Bronchial epithelial cell (primary cell): ENCODE measurements around the gene SPAG4. TPM values are rescaled to one million over a fixed set of nuclear protein-coding genes. Genes with fewer than 3 reads are reported as not detected.

Experiments used
- DNase-seq: peaks from one replicate; pipeline ENCODE4 v3.0.0-alpha.2; 2010; ENCODE audit warnings: low read depth
- FAIRE-seq: peaks from 2 replicates; lab custom pipeline; 2011; peaks lifted over from hg19 to GRCh38; lab: Jason Lieb, UNC
- H3K27me3 ChIP-seq: 2 replicates; pipeline ENCODE4 v1.5.1; 2011; ENCODE audit warnings: low read length; ENCODE audit not compliant: control insufficient read depth, insufficient read depth
- H3K36me3 ChIP-seq: 2 replicates; pipeline ENCODE4 v1.5.1; 2011; ENCODE audit warnings: low read length; ENCODE audit not compliant: control insufficient read depth, insufficient read depth
- H3K4me3 ChIP-seq: 2 replicates; pipeline ENCODE4 v1.5.1; 2011; ENCODE audit warnings: mild to moderate bottlenecking, low read depth, low read length, control low read depth
- total RNA-seq: library from RNA; depleted of rRNA; stranded (reverse); fragments of >200 nt; gene quantifications from 2 replicates; pipeline ENCODE4 v1.2.1, GENCODE V29; 2014
- TF ChIP-seq, protein P1 (sequence below): IDR thresholded peaks from 2 replicates; pipeline ENCODE4 v1.5.1; 2011; ENCODE audit warnings: mild to moderate bottlenecking, moderate library complexity, low read length, control low read depth, inconsistent platforms; ENCODE audit not compliant: insufficient read depth, severe bottlenecking

SPAG4 gene
- total RNA-seq, 1 donor from 2014 or later: 6.1 TPM

DNA sequence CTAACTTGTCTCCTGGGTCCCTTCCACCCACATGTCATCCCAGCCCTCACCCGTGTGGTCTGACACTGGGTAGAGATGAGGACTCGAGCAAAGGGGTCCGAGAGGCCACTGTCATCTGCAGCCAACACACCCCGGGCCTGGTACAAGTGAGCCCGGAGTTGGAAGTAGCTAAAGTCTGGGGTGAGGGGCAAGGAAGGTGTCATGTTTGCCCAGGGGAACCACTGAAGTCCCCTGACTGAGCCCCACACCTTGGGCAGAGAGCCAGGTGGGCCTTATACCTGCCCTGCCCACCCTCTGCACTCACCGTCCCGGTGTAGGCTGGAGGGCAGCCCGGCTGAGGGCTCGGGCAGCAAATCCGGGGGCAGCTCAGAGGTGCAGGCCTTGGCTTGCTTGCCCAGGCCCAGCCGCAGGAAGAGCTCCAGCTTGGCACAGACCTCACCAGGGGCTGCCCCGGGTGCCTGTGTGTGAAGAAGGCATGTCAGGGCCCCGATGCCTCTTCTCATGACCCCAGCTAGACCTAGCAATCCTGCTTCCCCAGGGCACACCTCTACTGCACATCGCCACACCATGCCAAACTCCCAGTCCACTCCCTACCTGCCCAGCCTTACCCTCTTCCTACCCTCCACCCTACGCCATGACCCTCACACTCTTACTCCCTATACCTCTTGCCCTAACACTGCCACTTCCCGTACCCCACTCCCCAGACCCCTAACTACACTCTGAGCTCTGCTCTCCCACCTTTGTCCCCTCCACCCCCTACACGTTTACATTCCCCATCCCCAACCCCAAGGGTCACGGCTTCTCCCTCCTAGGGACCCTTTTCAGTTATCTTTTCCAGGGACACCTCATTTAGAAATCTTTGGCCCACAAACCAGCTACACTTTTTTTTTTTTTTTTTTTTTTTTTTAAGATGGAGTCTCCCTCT, 31.7 kb upstream of the SPAG4 start:
- H3K27me3 ChIP-seq: no peaks in the 10 kb centered on the region
- peak; percentile 21 for DNase-seq
- FAIRE-seq: no peak
- H3K4me3 ChIP-seq: no peak overlapping the region
- no peaks in the 10 kb centered on the region for H3K36me3 ChIP-seq
- TF ChIP-seq, protein P1, sequence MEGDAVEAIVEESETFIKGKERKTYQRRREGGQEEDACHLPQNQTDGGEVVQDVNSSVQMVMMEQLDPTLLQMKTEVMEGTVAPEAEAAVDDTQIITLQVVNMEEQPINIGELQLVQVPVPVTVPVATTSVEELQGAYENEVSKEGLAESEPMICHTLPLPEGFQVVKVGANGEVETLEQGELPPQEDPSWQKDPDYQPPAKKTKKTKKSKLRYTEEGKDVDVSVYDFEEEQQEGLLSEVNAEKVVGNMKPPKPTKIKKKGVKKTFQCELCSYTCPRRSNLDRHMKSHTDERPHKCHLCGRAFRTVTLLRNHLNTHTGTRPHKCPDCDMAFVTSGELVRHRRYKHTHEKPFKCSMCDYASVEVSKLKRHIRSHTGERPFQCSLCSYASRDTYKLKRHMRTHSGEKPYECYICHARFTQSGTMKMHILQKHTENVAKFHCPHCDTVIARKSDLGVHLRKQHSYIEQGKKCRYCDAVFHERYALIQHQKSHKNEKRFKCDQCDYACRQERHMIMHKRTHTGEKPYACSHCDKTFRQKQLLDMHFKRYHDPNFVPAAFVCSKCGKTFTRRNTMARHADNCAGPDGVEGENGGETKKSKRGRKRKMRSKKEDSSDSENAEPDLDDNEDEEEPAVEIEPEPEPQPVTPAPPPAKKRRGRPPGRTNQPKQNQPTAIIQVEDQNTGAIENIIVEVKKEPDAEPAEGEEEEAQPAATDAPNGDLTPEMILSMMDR: no peak

DNA sequence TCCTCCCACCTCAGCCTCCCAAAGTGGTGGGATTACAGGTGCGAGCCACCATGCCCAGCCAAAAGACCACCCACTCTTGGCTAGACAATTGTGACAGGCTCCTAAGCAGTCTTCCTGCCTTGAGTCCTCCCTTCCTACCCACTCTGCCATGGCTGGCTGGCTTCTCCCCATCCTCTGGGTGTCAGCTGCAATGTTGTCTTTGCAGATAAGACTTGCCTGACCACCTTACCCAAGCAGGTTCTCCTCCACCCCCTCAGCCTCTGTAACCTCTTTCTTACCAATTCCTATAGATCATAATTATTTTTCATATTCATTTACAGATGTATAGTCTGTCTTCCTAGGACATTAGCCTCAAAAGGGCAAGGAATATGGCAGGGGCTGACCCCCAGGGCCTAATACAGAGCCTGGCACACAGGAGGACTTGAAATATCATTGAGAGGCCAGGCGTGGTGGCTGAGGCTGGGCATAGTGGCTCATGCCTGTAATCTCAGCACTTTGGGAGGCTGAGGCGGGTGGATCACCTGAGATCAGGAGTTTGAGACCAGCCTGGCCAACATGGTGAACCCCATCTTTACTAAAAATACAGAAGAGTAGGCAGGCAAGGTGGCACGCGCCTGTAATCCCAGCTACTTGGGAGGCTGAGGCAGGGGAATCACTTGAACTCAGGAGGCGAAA, 28.7 kb upstream of the SPAG4 start:
- FAIRE-seq (no peak), DNase-seq (no peak)
- no peak overlapping the region for H3K4me3 ChIP-seq
- H3K36me3 ChIP-seq: no peaks in the 10 kb centered on the region
- H3K27me3 ChIP-seq: no peaks in the 10 kb centered on the region
- TF ChIP-seq, protein P1: no peak

DNA sequence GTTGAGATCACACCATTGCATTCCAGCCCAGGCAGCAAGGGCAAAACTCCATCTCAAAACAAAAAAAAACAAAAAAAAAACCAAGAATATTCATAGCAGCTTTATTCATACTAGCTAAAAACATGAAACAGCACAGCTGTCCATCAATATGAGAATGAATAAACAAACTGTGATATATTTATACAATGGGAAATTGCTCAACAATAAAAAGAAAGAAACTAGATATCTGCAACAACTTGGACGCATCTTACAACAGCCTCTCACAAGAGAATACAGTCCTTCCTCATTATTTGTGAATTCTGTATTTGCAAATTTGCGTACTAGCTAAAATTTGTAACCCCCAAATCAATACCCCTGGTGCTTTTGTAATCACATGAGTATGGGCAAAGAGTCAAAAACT, 28.2 kb upstream of the SPAG4 start:
- Histone ChIP-seq H3K36me3 (no peaks in the 10 kb centered on the region), H3K27me3 (no peaks in the 10 kb centered on the region), H3K4me3 (no peak overlapping the region)
- TF ChIP-seq, protein P1: no peak
- DNase-seq (no peak), FAIRE-seq (no peak)

DNA sequence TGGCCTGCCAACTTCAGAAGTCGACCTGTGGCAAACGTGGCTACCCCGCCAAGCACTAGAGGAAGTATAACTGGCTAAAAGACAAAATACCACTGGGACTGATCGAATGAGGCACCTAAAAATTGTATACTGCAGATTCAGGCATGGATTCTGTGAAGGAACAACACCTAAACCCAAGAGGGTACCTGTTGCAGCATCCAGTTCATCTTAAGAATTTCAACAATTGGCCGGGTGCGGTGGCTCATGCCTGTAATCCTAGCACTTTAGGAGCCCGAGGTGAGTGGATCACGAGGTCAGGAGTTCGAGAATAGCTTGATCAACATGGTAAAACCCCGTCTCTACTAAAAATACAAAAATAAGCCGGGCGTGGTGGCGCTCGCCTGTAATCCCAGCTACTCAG, 27.2 kb upstream of the SPAG4 start:
- DNase-seq: no peak
- Histone ChIP-seq H3K27me3 (no peaks in the 10 kb centered on the region), H3K4me3 (no peak overlapping the region), H3K36me3 (no peaks in the 10 kb centered on the region)
- TF ChIP-seq, protein P1: no peak
- FAIRE-seq: no peak

DNA sequence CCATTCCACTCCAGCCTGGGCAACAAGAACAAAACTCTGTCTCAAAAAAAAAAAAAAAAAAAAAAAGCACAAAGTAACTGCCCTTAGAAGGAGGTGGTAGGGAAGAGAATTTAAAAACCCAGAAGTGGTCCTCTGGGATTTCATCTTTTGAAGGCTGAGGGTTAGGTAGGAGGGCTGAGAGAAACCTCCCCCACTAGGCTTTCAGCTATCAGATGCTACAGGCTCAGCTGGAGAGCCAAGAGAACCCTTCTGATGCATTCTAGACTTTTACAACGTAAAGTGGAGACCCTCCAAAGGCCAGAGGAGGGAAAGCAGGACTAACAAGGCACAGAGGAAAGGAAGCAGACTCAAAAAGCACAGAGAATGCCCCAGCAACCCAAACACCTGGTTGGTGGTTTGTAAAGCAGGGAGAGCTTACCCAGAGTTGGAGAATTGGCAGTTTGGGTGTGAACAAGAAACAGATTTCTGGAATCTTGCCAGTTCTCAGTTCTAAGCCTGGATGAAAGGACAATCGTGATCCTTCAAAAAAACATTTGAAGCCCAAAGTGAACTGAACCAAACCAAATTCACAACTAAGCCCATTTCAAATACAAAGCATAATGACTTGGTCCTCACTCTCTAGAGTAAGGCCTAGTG, 23.2 kb upstream of the SPAG4 start:
- Histone ChIP-seq H3K36me3 (no peaks in the 10 kb centered on the region), H3K4me3 (no peak overlapping the region), H3K27me3 (peaks cover 2% of the 10 kb centered on the region)
- DNase-seq: no peak
- no peak for FAIRE-seq
- TF ChIP-seq, protein P1: no peak
